SK-N-SH treated with all-trans-retinoic acid at 6 μM for 48 hours (cell line): ENCODE results near the gene EML6.
A peak's percentile ranks its signal among the peaks of the same experiment; 100 is the strongest.

Experiments
- ARNTL ChIP-seq: fragments of 450-650 bp; formaldehyde crosslinking; IDR thresholded peaks from 2 replicates; pipeline ENCODE4 v1.5.0; 2020; ENCODE audit warnings: low read depth, mild to moderate bottlenecking, moderate library complexity, borderline replicate concordance
- ISL1 ChIP-seq: fragments of 250-450 bp; sonication (Bioruptor Pico); IDR thresholded peaks from 2 replicates; pipeline ENCODE4 v2.1.2; 2022; ENCODE audit warnings: mild to moderate bottlenecking, moderate library complexity
- PPARA ChIP-seq: fragments of 250-450 bp; sonication (Bioruptor Pico); IDR thresholded peaks from 2 replicates; pipeline ENCODE4 v1.5.0; 2020; ENCODE audit warnings: mild to moderate bottlenecking, borderline replicate concordance
- RARB ChIP-seq: fragments of 250-450 bp; sonication (Bioruptor Pico); IDR thresholded peaks from 2 replicates; pipeline ENCODE4 v1.8.0; 2021; ENCODE audit warnings: mild to moderate bottlenecking, moderate library complexity
- SNAI2 ChIP-seq: fragments of 250-450 bp; sonication (Bioruptor Pico); IDR thresholded peaks from 2 replicates; pipeline ENCODE4 v1.5.0; 2020; ENCODE audit warnings: mild to moderate bottlenecking, moderate library complexity
- TCF4 ChIP-seq: fragments of 250-450 bp; sonication (Bioruptor Pico); IDR thresholded peaks from 2 replicates; pipeline ENCODE4 v1.8.0; 2021; ENCODE audit warnings: mild to moderate bottlenecking, moderate library complexity, borderline replicate concordance
- ZNF565 ChIP-seq: fragments of 450-650 bp; formaldehyde crosslinking; conservative IDR thresholded peaks from 2 replicates; pipeline ENCODE4 v1.5.0; 2020; ENCODE audit warnings: low read depth, mild to moderate bottlenecking, moderate library complexity
- ZNF8 ChIP-seq: fragments of 450-650 bp; formaldehyde crosslinking; IDR thresholded peaks from 2 replicates; pipeline ENCODE4 v1.5.0; 2020; ENCODE audit warnings: mild to moderate bottlenecking, moderate library complexity
- TF ChIP-seq, protein P1 (sequence below): fragments of 250-450 bp; sonication (Bioruptor Pico); IDR thresholded peaks from 2 replicates; pipeline ENCODE4 v1.5.1; 2021; ENCODE audit warnings: mild to moderate bottlenecking, moderate library complexity
- TF ChIP-seq, protein P2 (sequence below): fragments of 250-450 bp; sonication (Bioruptor Pico); IDR thresholded peaks from 2 replicates; pipeline ENCODE4 v1.8.0; 2020; ENCODE audit warnings: mild to moderate bottlenecking, moderate library complexity, borderline replicate concordance

DNA sequence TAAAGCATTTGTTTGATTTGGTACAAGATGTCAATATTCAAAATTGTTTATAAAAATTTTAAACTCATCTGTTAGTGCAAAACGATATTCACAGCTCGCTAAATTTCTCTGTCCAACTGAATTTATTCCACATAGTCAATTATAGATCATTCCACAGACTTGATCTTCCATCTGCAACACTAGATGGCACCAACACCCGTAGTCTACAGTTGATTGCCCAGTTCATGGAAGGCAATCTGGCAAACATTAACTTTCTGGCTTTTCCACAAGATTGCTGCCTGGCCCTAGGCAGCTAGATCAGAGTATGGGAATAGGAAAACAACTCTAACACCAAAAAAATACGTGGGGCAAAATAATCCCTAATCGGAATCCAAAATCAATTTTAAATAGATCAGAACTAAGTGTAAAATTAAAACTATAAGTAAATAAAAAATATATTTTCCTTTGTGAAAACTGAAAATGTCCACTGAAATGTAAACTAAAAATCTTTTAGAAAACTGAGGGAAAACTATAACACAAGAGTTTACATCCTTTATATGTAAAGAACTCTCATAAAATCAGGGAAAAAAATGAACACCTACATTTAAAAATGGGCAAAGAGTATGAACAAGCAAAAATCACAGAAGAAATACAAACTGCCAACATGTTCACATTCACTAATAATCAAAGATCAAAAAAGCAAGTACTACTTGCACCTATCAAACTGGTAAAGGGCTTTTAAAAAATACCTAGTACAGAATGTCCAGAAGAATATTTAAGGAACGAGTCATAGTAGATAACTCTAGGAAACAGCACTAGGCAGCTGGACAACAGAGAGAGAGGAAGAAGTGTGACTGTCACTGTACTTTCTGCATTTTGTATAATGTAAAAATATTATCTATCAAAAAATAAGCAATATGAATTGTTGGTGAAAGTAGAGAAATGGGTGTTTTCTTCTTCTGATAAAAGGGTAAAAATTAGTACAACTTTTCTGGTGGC is 291.8 kb downstream of the EML6 start:
- TF ChIP-seq TCF4 (CRISPR knock-in tag) (peak; percentile 26; the same call in 1 of the 2 replicates), ZNF565 (no peak), SNAI2 (CRISPR knock-in tag) (no peak), RARB (no peak), ZNF8 (no peak), PPARA (no peak), ISL1 (no peak), ARNTL (CRISPR knock-in tag) (no peak)
- TF ChIP-seq, protein P1, sequence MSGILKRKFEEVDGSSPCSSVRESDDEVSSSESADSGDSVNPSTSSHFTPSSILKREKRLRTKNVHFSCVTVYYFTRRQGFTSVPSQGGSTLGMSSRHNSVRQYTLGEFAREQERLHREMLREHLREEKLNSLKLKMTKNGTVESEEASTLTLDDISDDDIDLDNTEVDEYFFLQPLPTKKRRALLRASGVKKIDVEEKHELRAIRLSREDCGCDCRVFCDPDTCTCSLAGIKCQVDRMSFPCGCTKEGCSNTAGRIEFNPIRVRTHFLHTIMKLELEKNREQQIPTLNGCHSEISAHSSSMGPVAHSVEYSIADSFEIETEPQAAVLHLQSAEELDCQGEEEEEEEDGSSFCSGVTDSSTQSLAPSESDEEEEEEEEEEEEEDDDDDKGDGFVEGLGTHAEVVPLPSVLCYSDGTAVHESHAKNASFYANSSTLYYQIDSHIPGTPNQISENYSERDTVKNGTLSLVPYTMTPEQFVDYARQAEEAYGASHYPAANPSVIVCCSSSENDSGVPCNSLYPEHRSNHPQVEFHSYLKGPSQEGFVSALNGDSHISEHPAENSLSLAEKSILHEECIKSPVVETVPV (CRISPR knock-in tag), result no peak
- TF ChIP-seq, protein P2, sequence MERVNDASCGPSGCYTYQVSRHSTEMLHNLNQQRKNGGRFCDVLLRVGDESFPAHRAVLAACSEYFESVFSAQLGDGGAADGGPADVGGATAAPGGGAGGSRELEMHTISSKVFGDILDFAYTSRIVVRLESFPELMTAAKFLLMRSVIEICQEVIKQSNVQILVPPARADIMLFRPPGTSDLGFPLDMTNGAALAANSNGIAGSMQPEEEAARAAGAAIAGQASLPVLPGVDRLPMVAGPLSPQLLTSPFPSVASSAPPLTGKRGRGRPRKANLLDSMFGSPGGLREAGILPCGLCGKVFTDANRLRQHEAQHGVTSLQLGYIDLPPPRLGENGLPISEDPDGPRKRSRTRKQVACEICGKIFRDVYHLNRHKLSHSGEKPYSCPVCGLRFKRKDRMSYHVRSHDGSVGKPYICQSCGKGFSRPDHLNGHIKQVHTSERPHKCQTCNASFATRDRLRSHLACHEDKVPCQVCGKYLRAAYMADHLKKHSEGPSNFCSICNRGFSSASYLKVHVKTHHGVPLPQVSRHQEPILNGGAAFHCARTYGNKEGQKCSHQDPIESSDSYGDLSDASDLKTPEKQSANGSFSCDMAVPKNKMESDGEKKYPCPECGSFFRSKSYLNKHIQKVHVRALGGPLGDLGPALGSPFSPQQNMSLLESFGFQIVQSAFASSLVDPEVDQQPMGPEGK, result no peak
